ENCODE results near the gene RAB9A. TPM values are rescaled to one million over a fixed set of nuclear protein-coding genes. Genes with fewer than 3 reads are reported as not detected.

Gene RAB9A
- total RNA-seq, 1 donor from 2014 or later = 11.2 TPM

- DNase-seq (ENCODE audit: low spot score) = no peak
These were observed 3.0 kb downstream of the RAB9A start for GRCh38 chrX:13691841-13692371.

DNA sequence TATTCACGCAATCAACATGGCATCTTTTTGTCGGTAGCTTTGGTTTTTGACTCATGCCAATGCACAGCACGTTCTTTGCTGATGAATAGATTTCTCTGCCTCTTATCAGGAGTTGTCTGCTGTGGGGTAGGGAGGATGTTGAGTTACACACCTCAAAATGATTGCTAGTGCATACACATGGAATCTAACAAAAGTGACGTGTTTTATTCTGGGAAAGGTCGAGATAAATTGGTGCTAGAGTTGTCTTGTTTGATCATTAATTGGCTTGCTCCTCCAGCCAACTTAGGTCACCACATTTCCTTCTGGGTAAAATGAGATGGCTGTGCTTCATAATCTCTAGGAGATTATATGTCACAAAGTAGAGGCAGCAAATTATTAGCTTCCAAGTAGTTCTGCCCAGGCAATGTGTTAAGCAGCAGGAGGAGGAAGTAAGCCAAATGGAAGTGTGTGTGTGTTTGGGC is 3.9 kb downstream of the RAB9A start:
- H3K9me3 Mint-ChIP-seq (ENCODE audit: unreplicated experiment) = no peaks in the 10 kb centered on the region
- no peak for TF ChIP-seq CTCF (IDR thresholded peaks at IDR 0.05; ENCODE audit: unreplicated experiment)
- H3K27me3 Mint-ChIP-seq (ENCODE audit: unreplicated experiment) = peaks cover 3% of the 10 kb centered on the region
- no peaks in the 10 kb centered on the region for H3K36me3 Mint-ChIP-seq (ENCODE audit: low read depth, unreplicated experiment)
- peaks cover 31% of the 10 kb centered on the region for H3K4me1 Mint-ChIP-seq (ENCODE audit: unreplicated experiment)
- peak overlapping the region; percentile 74 for H3K27ac Mint-ChIP-seq (ENCODE audit: unreplicated experiment)
- H3K4me3 Mint-ChIP-seq (ENCODE audit: unreplicated experiment) = no peak overlapping the region
- DNase-seq (ENCODE audit: low spot score) = no peak

More at GRCh38 chrX:13691841-13692371, 3.0 kb downstream of the RAB9A start:
- Mint-ChIP-seq H3K27me3 (ENCODE audit: unreplicated experiment) (peaks cover 3% of the 10 kb centered on the region), H3K27ac (ENCODE audit: unreplicated experiment) (no peak overlapping the region), H3K4me3 (ENCODE audit: unreplicated experiment) (no peak overlapping the region), H3K36me3 (ENCODE audit: low read depth, unreplicated experiment) (no peaks in the 10 kb centered on the region), H3K4me1 (ENCODE audit: unreplicated experiment) (peaks cover 31% of the 10 kb centered on the region), H3K9me3 (ENCODE audit: unreplicated experiment) (no peaks in the 10 kb centered on the region)
- no peak for TF ChIP-seq CTCF (IDR thresholded peaks at IDR 0.05; ENCODE audit: unreplicated experiment)

- TF ChIP-seq CTCF (IDR thresholded peaks at IDR 0.05; ENCODE audit: unreplicated experiment) = no peak
- H3K36me3 Mint-ChIP-seq (ENCODE audit: low read depth, unreplicated experiment) = no peaks in the 10 kb centered on the region
- DNase-seq (ENCODE audit: low spot score) = no peak
- no peaks in the 10 kb centered on the region for H3K9me3 Mint-ChIP-seq (ENCODE audit: unreplicated experiment)
- H3K4me3 Mint-ChIP-seq (ENCODE audit: unreplicated experiment) = no peak overlapping the region
- H3K4me1 Mint-ChIP-seq (ENCODE audit: unreplicated experiment) = peaks cover 31% of the 10 kb centered on the region
- H3K27ac Mint-ChIP-seq (ENCODE audit: unreplicated experiment) = peak overlapping the region; percentile 74
- peaks cover 3% of the 10 kb centered on the region for H3K27me3 Mint-ChIP-seq (ENCODE audit: unreplicated experiment)
These were observed 4.5 kb downstream of the RAB9A start for GRCh38 chrX:13693341-13693961.

DNA sequence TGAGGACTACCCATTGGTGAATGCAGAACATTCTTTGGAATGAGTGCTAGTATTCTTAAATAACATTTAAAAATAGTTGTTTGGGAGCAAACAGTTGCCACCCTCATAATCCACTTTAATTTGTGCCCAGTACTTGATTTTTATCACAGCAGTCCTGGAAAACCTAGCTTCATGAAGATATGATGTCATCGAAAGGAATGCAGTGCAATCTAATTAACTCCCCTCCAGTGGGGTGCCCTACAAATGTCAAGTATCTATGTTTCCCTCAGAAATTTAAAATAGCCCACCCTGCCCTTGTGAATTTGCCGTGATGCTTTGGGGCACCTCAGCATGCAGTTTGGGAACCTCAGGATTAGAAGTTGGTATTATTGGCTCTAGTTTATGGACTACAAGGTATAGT is 5.4 kb downstream of the RAB9A start:
- no peak for TF ChIP-seq CTCF (IDR thresholded peaks at IDR 0.05; ENCODE audit: unreplicated experiment)
- Mint-ChIP-seq H3K9me3 (ENCODE audit: unreplicated experiment) (no peaks in the 10 kb centered on the region), H3K27ac (ENCODE audit: unreplicated experiment) (no peak overlapping the region), H3K27me3 (ENCODE audit: unreplicated experiment) (peaks cover 3% of the 10 kb centered on the region), H3K4me1 (ENCODE audit: unreplicated experiment) (peaks cover 35% of the 10 kb centered on the region), H3K36me3 (ENCODE audit: low read depth, unreplicated experiment) (no peaks in the 10 kb centered on the region), H3K4me3 (ENCODE audit: unreplicated experiment) (no peak overlapping the region)
- no peak for DNase-seq (ENCODE audit: low spot score)

DNA sequence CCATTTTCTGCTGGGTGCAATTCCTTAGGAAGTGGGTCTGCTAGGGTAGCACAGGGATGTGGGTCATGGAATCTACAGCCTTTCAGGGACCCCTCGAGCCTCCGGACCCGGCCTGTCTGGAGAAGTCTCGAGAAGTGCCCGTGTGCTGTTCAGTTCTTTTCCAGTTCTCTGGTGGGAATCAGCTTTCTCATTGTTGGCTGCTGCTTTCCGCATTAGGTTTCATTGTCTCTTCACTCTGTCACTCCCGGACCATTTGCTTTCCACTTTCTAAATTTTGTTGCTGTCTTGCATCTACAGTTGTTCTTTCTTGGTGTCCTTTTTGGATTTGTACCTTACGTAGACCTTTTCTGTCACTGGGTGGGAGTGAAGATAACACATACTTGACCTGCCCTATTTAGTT is 6.1 kb downstream of the RAB9A start:
- H3K27ac Mint-ChIP-seq (ENCODE audit: unreplicated experiment) = peak overlapping the region; percentile 38
- H3K4me3 Mint-ChIP-seq (ENCODE audit: unreplicated experiment) = peak overlapping the region; percentile 22
- H3K4me1 Mint-ChIP-seq (ENCODE audit: unreplicated experiment) = peaks cover 37% of the 10 kb centered on the region
- H3K36me3 Mint-ChIP-seq (ENCODE audit: low read depth, unreplicated experiment) = no peaks in the 10 kb centered on the region
- peaks cover 3% of the 10 kb centered on the region for H3K27me3 Mint-ChIP-seq (ENCODE audit: unreplicated experiment)
- no peaks in the 10 kb centered on the region for H3K9me3 Mint-ChIP-seq (ENCODE audit: unreplicated experiment)
- TF ChIP-seq CTCF (IDR thresholded peaks at IDR 0.05; ENCODE audit: unreplicated experiment) = no peak
- DNase-seq (ENCODE audit: low spot score) = no peak

Data from endothelial cell (in vitro differentiated cells).